Measurements from ENCODE around the gene OXCT1.
"Not testable (repeated sequence)": the region's sequence is repeated elsewhere in the genome, so short reads cannot be mapped to it uniquely, and the experiment has no call there.

Gene OXCT1

GRCh38 chr5:41831155-41831554, 39.1 kb downstream of the OXCT1 start:
- no peak for DNase-seq (ENCODE audit: low read depth in 1 of 2, low spot score in 1 of 2)

GRCh38 chr5:41827792-41828191, 42.4 kb downstream of the OXCT1 start:
- DNase-seq (ENCODE audit: low read depth in 1 of 2, low spot score in 1 of 2): no peak

DNA sequence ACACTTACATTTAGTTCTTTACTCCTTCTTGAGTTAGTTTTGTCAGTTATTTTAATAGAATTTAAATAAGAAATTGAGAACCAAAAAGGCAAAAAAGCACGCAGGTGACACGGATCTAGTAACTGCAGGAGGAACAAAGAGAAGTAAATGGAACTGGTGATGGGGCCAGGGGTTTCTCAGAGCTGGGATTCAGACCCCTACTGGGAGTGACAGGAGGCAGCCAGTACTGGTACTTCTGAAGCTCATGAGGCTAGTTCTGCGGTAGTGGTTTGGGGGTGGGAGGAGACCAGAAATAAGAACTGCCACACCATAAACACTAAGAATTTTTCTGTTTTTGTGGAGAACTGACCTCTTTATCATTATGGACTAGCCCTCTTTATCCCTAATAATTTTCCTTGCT, 48.2 kb downstream of the OXCT1 start:
- no peak for DNase-seq (ENCODE audit: low read depth in 1 of 2, low spot score in 1 of 2)

DNA sequence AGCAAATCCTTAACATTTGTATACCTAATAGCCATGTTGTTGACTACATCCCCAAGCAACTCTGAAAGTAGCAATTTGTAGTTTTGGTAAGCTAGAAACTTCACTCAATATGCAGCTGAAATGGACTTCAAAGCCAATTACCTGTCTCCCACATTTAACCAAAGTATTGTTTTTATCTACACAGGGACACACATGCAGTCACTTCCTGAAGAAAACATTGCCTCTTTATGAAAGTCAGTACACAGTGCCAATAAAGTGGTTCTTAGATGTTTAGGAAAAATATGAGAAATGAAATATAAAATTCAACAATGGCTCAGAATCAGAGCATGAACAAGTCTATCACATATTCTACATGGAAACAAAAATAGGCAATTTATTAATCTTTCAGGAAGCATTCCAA, 49.2 kb downstream of the OXCT1 start:
- no peak for DNase-seq (ENCODE audit: low read depth in 1 of 2, low spot score in 1 of 2)

GRCh38 chr5:41820150-41820549, 50.1 kb downstream of the OXCT1 start:
- DNase-seq (ENCODE audit: low read depth in 1 of 2, low spot score in 1 of 2): no peak

DNA sequence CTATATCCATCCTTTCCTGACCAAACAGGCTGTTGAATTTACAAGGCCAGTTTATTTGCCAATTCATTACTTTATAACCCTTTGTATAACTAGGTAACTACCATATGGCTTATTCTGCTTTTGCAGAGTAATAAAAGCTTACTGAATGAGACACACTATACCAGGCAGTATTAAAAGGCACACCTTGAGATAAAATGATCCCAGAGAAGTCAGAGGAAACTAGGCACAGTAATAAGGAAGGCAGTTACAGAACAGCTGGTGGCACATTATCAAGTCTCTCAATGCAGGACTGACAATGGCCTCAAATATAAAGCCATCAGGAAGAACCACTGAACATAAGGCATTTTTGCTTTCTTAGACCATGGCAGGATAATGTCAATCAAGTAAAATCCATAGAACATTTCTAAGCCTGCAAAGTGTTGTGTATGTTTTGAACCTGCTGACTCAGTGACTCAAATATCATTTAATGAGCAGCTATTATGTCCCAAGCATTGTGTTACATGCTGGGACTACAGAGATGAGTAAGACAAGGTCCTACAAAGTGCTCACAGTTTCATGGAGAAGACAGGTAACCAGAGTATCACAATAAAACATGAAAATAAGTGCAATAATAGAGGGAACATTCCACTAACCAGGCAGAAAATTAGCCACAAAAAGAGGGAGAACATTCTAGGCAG, 52.5 kb downstream of the OXCT1 start:
- no peak for DNase-seq (ENCODE audit: low read depth in 1 of 2, low spot score in 1 of 2)

DNA sequence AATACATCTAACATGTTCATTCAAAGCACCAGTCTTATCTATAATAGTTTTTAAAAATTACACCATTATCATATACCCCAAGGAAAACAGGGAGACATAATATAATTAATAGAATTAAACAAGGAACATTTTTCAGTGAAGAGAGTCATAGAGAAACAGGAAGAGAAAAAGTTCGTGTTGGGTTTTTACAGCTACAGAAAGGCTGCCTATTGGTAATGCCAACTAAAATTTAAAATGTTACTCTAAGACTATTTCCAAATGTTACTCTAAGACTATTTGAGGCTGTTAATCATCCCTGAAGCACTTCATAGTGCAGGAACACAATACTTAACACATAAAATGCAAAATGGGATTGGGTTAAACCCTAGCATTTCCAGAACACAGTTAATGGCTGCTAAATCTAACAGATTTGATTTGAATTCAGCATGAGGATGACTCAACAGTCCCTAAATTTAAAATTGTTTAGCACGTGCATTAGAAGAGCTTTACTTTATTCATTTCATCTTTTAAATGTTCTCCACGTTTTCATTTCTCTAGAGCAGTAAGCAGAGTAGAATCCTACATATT, 54.5 kb downstream of the OXCT1 start:
- no peak for DNase-seq (ENCODE audit: low read depth in 1 of 2, low spot score in 1 of 2)

GRCh38 chr5:41815261-41815660, 55.0 kb downstream of the OXCT1 start:
- no peak for DNase-seq (ENCODE audit: low read depth in 1 of 2, low spot score in 1 of 2)

GRCh38 chr5:41814306-41814705, 55.9 kb downstream of the OXCT1 start:
- not testable (repeated sequence) for DNase-seq (ENCODE audit: low read depth in 1 of 2, low spot score in 1 of 2)

DNA sequence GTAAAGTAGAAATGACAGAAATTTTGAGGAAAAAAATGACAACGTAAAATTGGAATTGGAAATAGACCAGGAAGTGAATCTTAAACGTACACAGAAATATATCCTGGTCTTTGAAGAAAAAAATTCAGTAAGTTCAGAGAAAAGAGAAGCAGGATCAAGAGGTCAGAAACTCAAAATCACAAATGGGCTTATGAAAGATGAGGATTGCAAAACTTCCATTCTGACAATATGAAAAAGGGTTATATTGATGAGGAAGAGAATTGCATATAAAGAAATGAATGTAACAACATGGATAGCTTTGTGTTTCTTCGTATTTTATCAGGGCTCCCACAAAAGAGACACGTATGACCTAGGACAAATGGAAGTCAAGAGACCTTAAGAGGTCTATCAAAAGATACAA, 58.1 kb downstream of the OXCT1 start:
- no peak for DNase-seq (ENCODE audit: low read depth in 1 of 2, low spot score in 1 of 2)

- no peak for DNase-seq (ENCODE audit: low read depth in 1 of 2, low spot score in 1 of 2)
Measured at GRCh38 chr5:41809128-41809527, 61.1 kb downstream of the OXCT1 start.

DNA sequence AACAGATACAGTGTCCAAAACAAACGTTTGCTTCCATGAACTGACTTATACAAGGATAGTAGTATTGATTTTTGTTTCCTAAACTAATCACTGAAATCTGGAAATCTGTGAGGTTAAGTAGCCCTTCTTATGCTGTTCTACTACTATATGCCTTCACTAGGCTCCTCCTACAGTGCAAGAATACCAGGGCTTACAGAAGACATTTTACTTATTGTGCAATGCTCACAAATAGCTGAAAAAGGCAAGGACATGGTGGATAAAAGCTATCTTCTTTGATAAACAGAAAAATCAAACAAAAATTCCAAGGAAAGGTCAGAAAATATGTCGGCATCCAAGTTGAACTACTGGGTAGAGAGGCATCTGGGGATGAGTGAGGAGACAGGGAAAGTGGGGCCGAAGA, 61.9 kb downstream of the OXCT1 start:
- DNase-seq (ENCODE audit: low read depth in 1 of 2, low spot score in 1 of 2): no peak

DNA sequence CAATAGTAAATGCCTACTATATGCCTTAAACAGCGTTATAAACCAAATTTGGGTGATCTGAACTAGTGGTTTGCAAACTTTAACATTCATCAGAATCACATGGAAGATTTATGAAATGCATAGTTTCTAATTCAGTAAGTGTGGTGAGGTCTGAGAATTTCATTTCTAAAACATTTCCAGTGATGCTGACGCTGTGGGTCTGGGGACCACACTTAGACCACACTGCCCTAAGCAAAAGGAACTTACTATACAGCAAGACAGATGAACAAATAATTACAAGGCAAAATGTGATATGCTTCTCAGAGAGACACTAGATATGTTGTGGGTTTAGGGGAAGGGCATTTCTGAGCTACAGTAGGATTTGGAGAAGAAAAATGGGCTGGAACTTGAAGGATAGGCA, 72.6 kb downstream of the OXCT1 start:
- DNase-seq (ENCODE audit: low read depth in 1 of 2, low spot score in 1 of 2): no peak

DNA sequence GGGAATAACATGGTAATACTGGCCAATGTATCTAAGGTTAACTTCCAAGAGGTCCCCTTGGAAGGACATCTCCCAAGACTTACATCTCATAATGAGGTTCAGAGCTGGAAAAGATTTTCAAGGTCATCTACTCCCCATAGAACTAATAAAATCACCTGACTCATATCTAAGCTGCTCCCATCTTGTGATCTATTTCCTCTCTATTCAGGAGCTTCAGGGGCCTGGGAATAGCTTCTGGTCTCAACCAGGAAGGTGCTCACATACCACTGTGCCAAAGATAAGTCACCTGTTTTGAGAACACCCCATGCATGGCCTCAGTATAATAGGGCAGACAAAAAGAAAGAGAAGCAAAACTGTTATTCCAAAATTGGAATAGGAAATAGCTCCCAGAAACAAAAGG, 74.2 kb downstream of the OXCT1 start:
- DNase-seq (ENCODE audit: low read depth in 1 of 2, low spot score in 1 of 2): no peak

- DNase-seq (ENCODE audit: low read depth in 1 of 2, low spot score in 1 of 2): no peak
Measured at GRCh38 chr5:41795125-41795524, 75.1 kb downstream of the OXCT1 start.

DNA sequence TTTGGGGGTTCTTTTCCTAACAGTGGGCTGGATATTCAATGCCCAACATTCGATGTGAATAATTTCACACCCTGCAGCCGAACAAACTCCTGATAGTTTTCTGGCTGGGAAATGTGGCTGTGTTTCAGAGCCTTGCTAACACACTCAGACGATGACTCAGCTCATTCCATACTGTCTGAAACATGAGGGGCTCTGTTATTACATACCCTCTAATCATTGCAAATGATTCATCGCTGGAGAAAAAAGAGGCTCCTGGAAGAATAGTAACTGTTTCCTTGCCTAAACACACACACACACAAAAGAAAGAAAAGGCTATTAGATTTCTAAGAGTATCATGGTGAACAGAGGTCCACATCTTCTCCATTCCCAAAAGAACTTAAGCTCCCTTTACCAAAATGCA, 75.8 kb downstream of the OXCT1 start:
- DNase-seq (ENCODE audit: low read depth in 1 of 2, low spot score in 1 of 2): no peak

DNA sequence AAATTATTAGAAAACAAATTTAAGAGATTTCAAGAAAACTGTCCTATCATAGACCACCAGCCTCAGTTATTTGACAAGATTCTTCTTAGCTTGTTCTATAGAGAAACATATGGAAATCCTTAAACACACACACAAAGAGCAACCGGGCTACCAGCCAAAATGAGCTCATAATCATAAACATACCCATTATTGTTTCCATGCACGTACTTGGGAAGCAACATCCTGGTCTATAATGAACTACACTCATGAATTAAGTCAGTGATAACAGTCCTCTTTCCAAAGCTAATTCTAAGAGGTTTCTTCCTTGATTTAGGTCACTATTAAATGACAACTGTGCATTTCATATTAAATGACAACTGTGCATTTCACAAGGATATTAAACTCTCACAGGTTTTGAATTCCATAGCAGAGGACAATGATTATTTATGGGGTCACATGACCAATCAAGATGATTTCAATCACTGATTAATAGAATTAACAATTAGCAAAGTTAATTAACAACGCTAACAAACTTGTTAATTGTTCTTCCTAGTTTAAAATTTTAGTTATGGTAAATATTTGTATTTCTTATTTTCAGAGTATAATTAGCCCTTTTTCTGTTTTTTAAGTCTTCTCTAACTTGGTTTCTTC, 77.0 kb downstream of the OXCT1 start:
- no peak for DNase-seq (ENCODE audit: low read depth in 1 of 2, low spot score in 1 of 2)

DNA sequence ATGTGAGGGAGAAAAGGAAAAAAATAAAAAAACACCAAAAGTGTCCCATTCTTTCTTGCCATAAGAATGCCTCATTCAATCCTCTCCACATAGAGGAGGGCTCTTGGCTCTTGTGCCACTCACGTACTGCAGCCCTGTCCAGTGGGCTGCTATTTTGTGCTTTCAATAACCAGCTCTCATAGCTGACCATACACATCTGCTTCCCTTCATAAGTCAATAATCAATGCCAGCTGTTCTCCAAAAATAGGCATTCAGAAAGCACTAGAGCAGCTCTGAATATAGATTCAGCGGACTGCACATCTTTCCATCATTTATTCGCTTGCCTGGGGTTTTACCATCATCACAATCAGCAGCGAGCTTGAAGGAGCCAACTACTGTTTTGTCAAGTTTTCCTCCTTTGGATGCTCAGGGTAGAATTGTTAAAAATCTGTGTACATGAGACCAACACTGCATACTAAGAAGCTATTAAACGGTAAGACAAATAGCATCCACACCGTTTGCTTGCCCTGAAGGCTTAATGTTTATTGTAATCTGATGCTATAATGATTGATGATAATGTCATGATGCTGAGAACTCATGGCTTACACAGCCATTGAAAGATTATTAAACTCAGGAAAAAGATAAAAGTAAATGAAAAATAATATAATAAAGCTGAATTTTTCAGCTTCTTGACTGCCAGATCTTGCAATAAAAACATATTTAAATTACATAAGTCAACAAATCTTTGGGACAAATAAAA, 80.0 kb downstream of the OXCT1 start:
- no peak for DNase-seq (ENCODE audit: low read depth in 1 of 2, low spot score in 1 of 2)

GRCh38 chr5:41789434-41789833, 80.8 kb downstream of the OXCT1 start:
- DNase-seq (ENCODE audit: low read depth in 1 of 2, low spot score in 1 of 2): no peak

GRCh38 chr5:41788941-41789368, 81.3 kb downstream of the OXCT1 start:
- DNase-seq (ENCODE audit: low read depth in 1 of 2, low spot score in 1 of 2): no peak

DNA sequence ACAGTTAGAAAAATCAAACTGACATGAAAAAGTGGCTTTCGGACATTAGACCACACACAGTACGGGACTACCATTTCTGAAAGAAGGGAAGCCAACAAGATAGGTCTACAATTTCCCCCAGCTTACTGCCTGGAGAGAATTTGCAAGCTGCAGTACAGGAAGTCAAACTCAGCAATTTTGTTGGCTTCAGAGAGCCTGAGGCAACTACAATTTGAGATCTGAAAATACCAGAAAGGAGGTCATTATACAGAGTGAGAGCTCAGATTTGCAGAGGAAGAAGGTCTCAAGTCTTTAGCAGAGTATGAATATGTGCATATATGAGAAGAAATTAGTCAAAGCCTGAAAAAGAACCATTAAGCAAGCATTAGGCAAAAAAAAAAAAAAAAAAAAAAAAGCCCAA, 83.0 kb downstream of the OXCT1 start:
- no peak for DNase-seq (ENCODE audit: low read depth in 1 of 2, low spot score in 1 of 2)

GRCh38 chr5:41785061-41785460, 85.2 kb downstream of the OXCT1 start:
- DNase-seq (ENCODE audit: low read depth in 1 of 2, low spot score in 1 of 2): no peak
